Measurements from ENCODE around the gene RAB20.
"Not testable (repeated sequence)": the region's sequence is repeated elsewhere in the genome, so short reads cannot be mapped to it uniquely, and the experiment has no call there.

The RAB20 gene

DNA sequence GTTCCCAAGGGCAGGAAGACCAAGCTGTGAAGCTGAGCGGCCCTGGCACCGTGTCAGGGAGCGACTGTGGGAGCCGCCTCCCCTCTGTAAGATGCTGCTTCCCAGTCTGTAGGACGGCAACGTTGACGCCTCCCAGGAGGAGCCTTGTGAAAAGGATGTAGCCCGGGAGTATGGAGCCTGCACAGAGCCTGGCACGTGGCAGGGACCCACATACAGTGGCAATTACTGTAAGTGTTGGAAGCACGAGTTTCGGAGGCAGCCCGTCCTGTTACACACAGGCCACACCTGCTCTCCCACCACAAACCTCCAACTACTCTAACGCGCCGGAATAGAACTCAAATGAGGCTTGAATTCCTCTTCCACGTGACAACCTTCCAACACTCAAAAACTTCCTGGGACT lies 6.6 kb downstream of the RAB20 start:
- DNase-seq (ENCODE audit: low spot score), result no peak

DNA sequence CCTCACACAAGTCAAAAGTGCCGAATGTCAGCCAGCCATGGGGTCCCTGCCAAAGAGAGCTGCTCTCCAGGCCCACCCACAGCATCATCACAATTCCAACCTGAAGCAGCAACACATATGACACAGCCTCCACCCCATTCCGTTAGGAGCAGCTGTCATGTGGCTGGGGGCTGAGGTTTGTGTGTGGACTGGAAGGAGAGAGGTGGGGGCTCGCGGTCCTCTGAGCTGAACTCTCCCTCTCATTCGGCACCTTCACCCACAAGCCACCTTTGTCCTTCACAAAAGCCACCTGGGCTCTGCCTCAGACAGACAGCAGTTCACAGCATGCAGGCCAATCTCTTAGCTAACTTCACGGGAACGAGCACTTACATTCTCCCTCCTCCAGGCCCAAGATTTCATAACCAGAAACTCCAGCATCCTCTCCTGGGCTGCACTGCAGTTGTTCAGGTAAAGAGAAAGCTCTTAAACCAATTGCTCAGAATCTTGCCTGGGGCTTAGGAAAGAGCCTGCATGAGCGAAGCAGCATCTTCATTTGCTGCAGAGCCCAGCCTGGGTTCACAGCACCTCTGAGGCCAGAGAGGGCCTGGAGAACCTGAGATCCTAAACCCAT lies 7.2 kb downstream of the RAB20 start:
- no peak for DNase-seq (ENCODE audit: low spot score)

DNA sequence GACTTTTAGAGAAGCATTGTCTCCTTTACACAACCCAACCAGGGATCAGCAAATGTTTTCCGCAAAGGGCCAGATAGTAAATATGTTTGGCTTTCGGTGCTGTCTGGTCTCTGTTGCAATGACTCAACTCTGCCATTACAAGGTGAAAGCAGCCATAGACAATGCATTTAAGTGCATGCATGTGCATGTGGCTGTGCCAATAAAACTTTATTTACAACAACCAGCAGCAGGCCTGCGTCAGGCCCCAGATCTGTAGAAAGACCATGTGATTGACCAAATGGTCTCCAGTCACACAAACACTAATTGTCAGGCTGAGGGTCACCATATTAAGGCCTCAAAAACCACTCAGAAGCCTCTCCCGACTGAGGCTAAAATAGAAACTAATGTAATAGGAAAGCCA lies 8.1 kb downstream of the RAB20 start:
- no peak for DNase-seq (ENCODE audit: low spot score)

DNA sequence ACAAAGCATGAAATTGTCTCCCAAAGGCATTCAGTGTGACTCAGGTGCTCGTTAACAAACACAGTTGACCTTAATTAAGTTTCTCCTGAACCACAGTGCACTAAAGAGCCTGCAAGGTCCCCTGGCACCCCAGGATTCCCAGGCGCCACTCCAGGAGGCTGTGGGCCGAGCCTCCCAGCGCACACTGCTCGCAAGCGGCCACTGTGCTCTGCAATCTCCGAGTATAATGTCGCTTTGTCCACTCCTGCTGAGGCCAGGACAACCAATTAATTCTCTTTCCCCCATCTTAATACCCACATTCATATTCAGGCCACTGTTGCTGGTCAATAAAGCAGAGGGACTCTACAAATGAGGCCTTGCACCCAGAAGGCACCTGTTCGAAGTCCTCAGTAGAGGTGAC lies 8.8 kb downstream of the RAB20 start:
- DNase-seq (ENCODE audit: low spot score), result no peak

DNA sequence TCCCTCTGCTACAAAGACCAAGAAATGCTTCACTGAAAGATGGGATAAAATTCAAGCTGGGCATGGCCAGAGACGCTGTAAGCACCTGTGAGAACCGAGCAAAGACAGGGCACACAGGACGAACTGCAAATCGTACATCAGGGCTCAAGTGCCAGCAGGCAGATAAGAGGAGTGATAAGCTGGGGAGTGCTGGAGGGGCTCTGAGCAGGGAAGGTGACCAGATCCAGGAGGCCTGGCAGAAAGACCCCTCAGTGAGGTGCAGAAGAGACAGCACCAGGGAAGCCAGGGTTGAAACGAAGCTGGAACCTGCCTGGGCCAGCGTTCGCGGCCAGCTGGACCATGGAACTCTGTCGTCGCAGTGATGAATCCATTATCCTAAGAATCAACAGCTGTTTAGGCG lies 10.2 kb downstream of the RAB20 start:
- DNase-seq (ENCODE audit: low spot score), result no peak

DNA sequence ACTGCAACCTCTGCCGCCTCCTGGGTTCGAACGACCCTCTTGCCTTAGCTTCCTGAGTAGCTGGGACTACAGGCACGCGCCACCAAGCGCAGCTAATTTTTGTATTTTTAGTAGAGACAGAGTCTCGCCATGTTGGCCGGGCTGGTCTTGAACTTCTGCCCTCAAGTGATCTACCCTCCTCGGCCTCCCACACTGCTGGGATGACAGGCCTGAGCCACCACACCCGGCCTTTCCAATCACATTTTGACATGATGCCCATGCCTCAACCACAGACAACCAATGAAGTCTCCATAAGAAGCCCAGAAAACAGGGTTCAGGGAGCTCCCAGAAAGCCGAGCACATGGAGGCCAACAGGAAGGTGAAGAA lies 11.7 kb downstream of the RAB20 start:
- DNase-seq (ENCODE audit: low spot score), result no peak

DNA sequence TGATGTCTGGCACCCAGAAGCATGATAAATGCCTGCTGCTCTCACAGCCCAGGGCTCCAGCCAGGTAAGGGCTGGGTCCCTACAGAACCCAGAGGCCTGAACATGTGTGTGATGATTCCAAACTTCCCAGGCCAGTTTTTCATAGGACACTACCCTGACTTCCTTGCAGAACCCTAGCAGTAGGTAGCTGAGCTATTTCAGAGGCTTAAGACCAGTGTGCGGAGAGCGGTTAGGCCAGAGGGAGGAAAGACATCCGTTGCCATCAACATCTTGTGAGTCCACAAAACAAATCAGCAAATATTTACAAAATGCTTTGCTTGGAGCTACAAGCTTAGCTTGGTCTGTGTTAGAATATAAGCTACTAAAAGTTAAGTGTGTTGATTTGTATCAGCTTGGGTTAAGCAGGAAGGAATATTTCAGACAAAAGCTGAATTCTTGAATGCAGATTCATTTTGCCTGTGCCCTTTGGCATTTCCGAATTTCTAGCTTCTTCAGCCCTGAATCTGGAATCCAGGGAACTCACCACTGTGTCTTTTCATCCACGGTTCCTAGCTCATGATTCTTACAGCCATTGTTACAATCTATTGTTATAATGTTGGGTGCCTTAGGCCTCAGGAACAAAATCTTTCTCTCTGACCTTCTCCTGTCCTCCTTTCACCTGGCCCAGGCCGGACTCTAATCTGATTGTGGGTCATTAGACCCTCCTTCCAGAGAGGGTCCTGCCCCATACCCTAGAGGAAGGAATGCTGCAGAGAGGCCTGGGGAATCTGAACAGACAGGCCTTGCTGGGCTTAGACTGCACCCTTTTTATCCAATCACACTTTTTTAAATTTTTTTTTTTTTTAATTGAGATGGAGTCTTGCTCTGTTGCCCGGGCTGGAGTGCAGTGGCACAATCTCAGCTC lies 12.4 kb downstream of the RAB20 start:
- no peak for DNase-seq (ENCODE audit: low spot score)

DNA sequence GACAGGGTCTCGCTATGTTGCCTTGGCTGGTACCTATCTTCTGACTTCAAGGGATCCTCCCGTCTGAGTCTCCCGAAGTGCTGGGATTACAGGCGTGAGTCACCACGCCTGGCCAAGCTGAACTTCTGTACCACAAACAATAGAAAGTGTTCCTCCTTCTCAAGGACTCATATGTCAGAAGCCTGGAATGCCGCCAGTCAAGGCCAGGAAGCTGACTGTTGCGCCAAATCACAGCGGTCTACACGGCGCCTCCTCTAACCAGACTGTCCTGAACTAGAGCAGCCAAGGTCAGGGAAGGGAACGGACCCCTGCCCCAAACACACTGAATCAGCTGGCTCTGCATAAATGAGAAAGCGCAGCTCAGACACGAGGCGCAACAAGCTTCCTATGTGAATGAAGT lies 14.6 kb downstream of the RAB20 start:
- DNase-seq (ENCODE audit: low spot score), result no peak

DNA sequence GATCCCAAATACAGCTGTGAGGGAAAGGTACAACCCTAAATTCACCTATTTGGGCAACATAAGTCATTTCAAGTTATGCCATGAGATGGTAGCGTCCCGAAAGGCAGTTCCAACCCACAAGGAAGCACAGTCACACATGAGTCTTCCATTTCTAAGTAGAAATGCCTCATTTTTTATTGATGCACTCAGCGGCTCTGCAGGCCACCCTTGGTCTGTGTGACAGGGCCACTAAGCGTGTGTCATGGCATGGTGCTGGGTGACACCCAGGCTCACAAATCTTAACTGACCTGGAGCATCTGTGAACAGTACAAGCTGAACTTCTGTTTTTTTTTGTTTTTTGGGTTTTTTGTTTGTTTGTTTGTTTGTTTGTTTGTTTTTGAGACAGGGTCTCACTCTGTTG lies 15.1 kb downstream of the RAB20 start:
- DNase-seq (ENCODE audit: low spot score), result no peak

DNA sequence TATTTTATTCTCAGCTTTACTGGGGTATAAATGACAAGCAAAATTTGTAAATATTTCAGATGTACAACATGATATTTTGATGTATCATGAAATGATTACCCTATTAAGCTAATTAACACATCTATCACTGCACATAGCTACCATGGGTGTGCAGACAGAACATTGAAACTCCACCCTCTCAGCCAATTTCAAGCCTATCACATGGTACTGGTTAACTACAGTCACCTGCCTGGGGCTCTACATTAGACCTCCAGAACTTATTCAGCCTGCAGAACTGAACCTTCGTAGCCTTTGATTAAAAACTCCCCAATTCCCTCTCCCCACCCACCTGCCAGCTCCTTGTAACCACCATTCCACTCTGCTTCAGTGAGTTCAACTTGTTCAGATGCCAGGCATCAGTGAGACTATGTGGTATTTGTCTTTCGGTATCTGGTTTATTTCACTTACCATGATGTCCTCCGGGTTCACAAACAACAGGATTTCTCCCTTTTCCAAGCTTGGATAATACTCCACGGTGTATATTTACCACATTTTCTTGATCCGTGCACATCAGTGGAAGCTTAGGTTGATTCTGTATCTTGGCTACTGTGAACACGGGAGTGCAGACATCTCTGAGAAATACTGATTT lies 19.2 kb downstream of the RAB20 start:
- DNase-seq (ENCODE audit: low spot score), result no peak

DNA sequence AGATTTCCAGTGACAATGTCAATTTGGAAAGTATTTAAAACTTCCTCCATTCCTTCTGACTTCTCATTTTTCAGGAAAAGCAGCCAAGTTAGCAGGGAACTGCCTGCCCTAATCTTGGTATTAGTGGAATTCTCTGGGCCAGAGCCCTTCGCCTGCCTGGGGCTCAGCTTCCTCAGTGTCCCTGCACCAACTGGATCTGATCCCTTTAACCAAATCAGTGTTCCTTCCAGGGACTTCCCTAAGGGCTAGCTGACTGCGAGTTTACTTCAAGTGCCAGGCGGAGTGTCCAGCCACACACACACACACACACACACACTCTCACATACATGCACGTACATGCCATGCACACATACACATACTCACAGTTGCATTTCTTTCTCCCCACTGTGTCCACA lies 20.0 kb downstream of the RAB20 start:
- DNase-seq (ENCODE audit: low spot score), result no peak

DNA sequence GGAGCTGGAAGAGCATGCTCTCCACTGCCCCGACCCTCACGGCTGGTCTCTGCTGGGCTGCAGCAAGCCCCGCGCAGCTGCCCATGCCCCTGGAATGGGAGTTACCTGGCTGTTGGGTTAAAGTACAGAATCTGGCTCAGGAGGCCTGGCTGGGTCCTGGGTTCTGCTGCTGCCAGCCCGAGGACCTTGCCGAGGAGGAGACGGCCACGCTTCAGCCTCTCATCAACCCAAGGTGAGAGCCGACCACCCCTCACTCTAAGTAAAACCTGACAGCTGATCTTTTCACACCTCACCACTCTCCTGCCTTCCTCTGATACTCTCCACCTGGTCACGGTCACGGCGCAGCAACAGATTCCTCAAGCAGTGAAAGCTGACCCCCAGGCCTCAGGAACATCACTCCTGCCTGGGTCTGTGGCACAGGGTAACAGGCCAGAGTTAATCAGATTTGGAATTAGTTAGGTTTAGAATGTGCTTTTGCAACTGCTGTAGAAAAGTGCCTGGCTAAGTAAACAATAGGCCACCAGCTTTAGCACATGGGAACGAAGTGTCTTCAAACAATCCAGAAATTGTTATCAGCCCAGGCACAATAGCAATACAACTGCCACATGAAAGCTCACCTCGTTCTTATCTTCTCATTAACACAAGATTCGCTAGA lies 20.5 kb downstream of the RAB20 start:
- no peak for DNase-seq (ENCODE audit: low spot score)

DNA sequence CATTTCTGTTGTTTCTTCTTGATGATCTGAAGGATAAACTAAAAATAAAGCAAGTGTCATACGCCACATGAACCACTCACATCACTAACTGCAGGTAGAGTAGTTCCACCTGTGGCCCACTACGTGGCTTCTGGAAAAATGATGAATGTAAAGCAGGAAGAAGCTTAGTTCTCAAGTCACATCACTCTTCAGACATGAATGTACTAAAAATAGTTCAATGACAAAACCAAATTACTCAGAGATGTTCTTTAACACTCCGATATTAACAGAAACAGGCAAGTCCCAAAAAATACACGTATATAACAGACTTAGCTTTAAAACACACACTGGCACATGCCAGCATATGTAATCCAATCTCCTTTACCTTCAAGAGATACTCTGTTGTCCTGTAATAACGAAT lies 21.6 kb downstream of the RAB20 start:
- DNase-seq (ENCODE audit: low spot score), result no peak

DNA sequence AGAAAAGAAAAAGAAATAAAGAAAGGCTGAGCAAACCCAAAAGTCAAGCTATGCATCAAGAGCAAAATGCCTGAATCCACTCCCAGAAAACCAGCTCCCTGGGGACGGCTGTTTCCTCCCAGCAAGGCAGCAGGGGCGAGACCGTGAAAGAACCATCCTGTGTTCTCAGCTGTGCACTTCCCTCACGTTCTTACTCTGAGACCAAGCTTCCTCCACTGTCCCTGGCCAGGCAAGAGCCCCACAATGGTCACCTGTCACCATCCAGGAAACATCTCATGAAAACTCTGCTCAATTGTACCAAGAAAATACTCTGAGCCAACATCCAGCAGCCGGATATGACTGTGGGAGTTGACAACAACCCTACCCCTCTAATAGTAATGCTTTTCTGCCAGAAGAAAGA lies 22.9 kb downstream of the RAB20 start:
- no peak for DNase-seq (ENCODE audit: low spot score)

DNA sequence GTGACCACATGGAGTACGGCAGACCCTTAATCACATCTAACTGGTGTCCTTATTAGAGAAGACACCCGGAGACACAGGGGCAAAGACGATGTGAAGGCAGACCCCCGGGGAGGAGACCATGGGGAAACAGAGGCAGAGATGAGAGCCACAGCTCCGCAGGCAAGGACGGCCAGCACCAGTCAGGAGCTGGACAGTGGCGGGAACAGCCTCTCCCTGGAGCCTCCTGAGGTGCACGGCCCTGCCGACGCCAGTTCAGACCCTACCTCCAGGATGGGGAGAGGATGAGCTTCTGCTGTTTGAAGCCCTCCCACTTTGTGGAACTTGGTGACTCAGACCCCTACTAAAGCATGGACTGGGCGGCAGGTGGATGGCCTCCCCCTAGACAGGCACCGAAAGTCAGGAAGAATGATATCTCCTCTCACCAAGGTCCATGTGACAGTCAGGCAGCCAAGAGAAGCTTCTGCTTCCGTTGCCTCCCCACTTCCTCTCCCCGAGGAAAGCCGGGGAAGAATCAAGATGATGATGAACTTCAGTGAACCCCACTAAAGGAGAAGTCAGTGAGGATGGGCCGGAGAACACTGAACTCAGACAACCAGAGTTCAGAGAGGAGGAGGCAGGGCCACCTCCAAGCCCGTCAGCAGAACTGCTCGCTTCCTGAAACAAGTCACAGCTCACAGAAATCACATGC lies 25.4 kb downstream of the RAB20 start:
- DNase-seq (ENCODE audit: low spot score), result no peak

DNA sequence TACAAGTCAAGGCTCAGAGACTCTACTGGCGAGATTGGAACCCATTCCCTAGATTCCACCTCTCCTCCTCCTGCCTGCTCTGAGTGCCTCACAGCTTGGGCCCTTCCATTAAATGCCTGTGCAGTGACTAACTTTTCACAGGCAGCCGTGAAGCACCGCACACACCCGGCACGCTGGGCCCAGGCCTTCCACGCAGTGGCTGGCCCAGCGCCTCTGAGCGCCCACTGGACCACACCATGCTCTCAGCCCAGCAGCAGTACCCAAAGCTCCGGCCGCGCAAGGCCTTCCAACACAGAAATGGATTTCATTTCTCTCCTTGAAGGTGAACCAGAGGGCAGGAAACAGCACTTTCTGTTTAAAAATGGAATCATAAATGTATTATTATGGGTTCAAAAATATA lies 26.0 kb downstream of the RAB20 start:
- DNase-seq (ENCODE audit: low spot score), result no peak

DNA sequence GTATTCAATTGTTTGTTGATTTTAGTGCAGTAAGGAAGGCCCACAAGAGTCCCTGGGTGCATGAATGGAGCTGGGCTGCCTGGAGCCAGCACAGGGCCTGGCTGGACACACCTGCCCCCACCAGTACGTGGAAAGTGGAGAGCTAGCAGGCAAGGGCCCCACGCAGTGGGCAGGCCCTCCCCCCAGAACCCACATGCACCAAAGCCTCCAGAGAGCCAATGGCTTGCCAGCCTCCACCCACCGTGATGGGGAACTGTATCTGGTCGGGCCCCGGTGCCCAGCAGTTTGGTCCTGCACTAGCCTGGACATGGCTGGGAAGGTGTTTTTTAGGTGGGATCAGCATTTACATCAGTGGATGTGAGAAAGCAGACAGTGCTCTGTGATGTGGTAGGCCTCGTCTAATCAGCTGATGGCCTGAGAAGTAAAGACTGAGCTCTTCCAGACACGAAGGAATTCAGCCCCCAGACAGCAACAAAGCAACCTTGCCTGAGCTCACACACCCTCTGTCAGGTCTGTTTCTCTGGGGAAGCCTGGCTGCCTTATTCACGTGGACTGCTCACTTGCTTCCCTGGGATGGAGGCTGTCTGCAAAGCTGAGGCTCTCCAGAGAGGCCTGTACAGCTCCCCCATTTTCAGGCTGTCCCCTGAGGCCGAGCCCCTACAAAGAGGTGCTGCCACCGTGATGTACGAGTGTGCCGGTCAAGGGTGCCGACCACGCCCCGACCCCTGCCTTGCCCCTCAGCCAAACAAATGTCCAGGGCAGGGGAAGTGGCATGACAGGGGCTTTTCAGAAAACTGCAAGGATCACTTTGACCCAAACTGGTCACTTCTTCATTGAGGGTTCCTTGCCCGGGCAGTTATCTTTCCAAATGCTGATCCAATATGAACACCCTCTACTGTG lies 27.5 kb downstream of the RAB20 start:
- DNase-seq (ENCODE audit: low spot score), result no peak

DNA sequence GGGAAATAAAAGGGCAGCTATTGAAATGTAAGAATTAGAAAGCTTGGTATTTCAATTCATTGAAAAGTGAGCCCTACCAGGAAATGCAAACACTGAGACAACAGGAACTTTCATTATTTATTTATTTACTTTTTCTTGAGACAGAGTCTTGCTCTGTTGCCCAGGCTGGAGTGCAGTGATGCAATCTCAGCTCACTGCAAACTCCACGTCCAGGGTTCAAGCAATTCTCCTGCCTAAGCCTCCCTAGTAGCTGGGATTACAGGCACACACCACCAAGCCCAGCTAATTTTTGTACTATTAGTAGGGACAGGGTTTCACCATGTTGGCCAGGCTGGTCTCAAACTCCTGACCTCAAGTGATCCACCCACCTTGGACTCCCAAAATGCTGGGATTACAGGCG lies 29.3 kb downstream of the RAB20 start:
- not testable (repeated sequence) for DNase-seq (ENCODE audit: low spot score)

DNA sequence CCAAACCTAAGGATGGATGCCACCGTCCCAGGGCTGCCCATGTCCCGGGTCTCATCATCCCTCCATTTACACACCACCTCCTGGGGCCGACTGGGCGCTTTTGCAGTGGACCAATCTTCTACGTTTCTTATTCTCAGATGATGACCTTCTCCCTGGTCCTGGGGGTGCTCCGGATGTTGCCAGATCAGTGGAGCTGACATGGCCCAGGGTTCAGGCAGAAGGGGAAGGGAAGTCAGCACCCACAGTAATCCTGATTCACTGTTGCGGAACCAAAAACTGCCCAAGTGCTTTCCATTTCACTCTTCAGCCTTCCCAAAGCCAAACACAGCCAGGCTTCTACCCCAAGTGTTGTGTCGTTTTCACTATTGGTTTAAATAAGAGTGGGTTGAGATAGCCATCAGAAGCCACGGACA lies 29.8 kb downstream of the RAB20 start:
- no peak for DNase-seq (ENCODE audit: low spot score)

DNA sequence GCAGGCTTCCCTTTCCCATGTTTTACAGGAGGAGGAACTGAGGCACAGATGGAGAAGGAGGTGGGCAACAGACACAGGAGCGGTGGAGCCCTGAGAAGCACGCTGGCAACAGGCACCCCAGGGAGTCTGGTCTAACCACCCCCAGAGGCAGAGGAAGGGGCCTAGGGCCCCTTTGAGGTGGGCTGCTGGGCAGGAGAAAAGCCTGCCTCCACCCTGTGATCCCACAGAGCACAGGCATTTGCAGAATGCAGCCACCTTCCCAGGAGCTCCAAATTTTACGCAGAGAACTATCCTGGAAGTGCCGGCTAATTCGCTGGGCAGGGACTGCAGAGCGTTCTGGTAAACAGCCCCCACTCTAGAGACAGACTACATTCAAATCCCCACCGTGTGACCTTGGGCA lies 30.4 kb downstream of the RAB20 start:
- DNase-seq (ENCODE audit: low spot score), result no peak
